Measurements from ENCODE around the gene DIP2C.

- TF ChIP-seq CTCF (conservative IDR thresholded peaks at IDR 0.05 in 1 of 2, IDR thresholded peaks at IDR 0.05 in 1 of 2; ENCODE audit: extremely low read depth in 1 of 2, insufficient read depth in 1 of 2, low read depth in 1 of 2, low read length in 2 of 2) (no peak), EZH2 (IDR thresholded peaks at IDR 0.05; ENCODE audit: borderline replicate concordance, low read length) (no peak)
These were observed 310.4 kb downstream of the DIP2C start for GRCh38 chr10:378930-379704.

Measured in mammary epithelial cell (primary cell).